Measurements from ENCODE around the gene CSTPP1.

The CSTPP1 gene

GRCh38 chr11:47201015-47201414 is 264.5 kb downstream of the CSTPP1 start:
- no peak for TF ChIP-seq FOXP2 (optimal IDR thresholded peaks at IDR 0.05; ENCODE audit: borderline replicate concordance, extremely low read depth, extremely low read length, insufficient read depth)
- no peak for TF ChIP-seq SIN3A (IDR thresholded peaks at IDR 0.05; ENCODE audit: borderline replicate concordance, insufficient read depth, low read length)
- TF ChIP-seq POLR2AphosphoS5 (IDR thresholded peaks at IDR 0.05; ENCODE audit: low read depth, low read length), result no peak
- TF ChIP-seq REST (IDR thresholded peaks at IDR 0.05; ENCODE audit: insufficient read depth in 1 of 2, low read depth in 2 of 2, low read length in 2 of 2), result no peak
- no peak for TF ChIP-seq TAF1 (IDR thresholded peaks at IDR 0.05; ENCODE audit: borderline replicate concordance, insufficient read depth, low read length)

- TF ChIP-seq REST (IDR thresholded peaks at IDR 0.05; ENCODE audit: insufficient read depth in 1 of 2, low read depth in 2 of 2, low read length in 2 of 2) (no peak), TAF1 (IDR thresholded peaks at IDR 0.05; ENCODE audit: borderline replicate concordance, insufficient read depth, low read length) (no peak), FOXP2 (optimal IDR thresholded peaks at IDR 0.05; ENCODE audit: borderline replicate concordance, extremely low read depth, extremely low read length, insufficient read depth) (no peak), SIN3A (IDR thresholded peaks at IDR 0.05; ENCODE audit: borderline replicate concordance, insufficient read depth, low read length) (no peak), POLR2AphosphoS5 (IDR thresholded peaks at IDR 0.05; ENCODE audit: low read depth, low read length) (no peak)
Observed at GRCh38 chr11:47202576-47202975, 266.0 kb downstream of the CSTPP1 start.

GRCh38 chr11:47204637-47204989 is 268.1 kb downstream of the CSTPP1 start:
- TF ChIP-seq REST (IDR thresholded peaks at IDR 0.05; ENCODE audit: insufficient read depth in 1 of 2, low read depth in 2 of 2, low read length in 2 of 2), result no peak
- TF ChIP-seq TAF1 (IDR thresholded peaks at IDR 0.05; ENCODE audit: borderline replicate concordance, insufficient read depth, low read length), result no peak
- TF ChIP-seq POLR2AphosphoS5 (IDR thresholded peaks at IDR 0.05; ENCODE audit: low read depth, low read length), result no peak
- TF ChIP-seq FOXP2 (optimal IDR thresholded peaks at IDR 0.05; ENCODE audit: borderline replicate concordance, extremely low read depth, extremely low read length, insufficient read depth), result no peak
- TF ChIP-seq SIN3A (IDR thresholded peaks at IDR 0.05; ENCODE audit: borderline replicate concordance, insufficient read depth, low read length), result no peak

GRCh38 chr11:47207459-47207858 is 270.9 kb downstream of the CSTPP1 start:
- TF ChIP-seq FOXP2 (optimal IDR thresholded peaks at IDR 0.05; ENCODE audit: borderline replicate concordance, extremely low read depth, extremely low read length, insufficient read depth) (no peak), SIN3A (IDR thresholded peaks at IDR 0.05; ENCODE audit: borderline replicate concordance, insufficient read depth, low read length) (no peak), POLR2AphosphoS5 (IDR thresholded peaks at IDR 0.05; ENCODE audit: low read depth, low read length) (no peak), REST (IDR thresholded peaks at IDR 0.05; ENCODE audit: insufficient read depth in 1 of 2, low read depth in 2 of 2, low read length in 2 of 2) (no peak), TAF1 (IDR thresholded peaks at IDR 0.05; ENCODE audit: borderline replicate concordance, insufficient read depth, low read length) (no peak)

- TF ChIP-seq FOXP2 (optimal IDR thresholded peaks at IDR 0.05; ENCODE audit: borderline replicate concordance, extremely low read depth, extremely low read length, insufficient read depth), result no peak
- no peak for TF ChIP-seq REST (IDR thresholded peaks at IDR 0.05; ENCODE audit: insufficient read depth in 1 of 2, low read depth in 2 of 2, low read length in 2 of 2)
- no peak for TF ChIP-seq SIN3A (IDR thresholded peaks at IDR 0.05; ENCODE audit: borderline replicate concordance, insufficient read depth, low read length)
- TF ChIP-seq POLR2AphosphoS5 (IDR thresholded peaks at IDR 0.05; ENCODE audit: low read depth, low read length), result no peak
- no peak for TF ChIP-seq TAF1 (IDR thresholded peaks at IDR 0.05; ENCODE audit: borderline replicate concordance, insufficient read depth, low read length)
Observed at GRCh38 chr11:47208628-47209027, 272.1 kb downstream of the CSTPP1 start.

Data from PFSK-1 (cell line).